HCT116 (cell line): ENCODE results near the gene CDH3.

ENCODE experiments used
- CBX3 ChIP-seq: IDR thresholded peaks from 2 replicates; pipeline ENCODE4 v1.6.1; 2012; ENCODE audit warnings: low read depth
- CTCF ChIP-seq, 3 experiments: fragments of 200-600 bp in 1 of 3; sonication (generic) in 1 of 3; IDR thresholded peaks in 2 of 3; conservative IDR thresholded peaks in 1 of 3; 2 replicates each; pipeline ENCODE4 v1.5.1; 2012 to 2017; ENCODE audit warnings: low read depth in 2 of 3, low read length in 2 of 3, antibody characterized with exemption in 1 of 3, borderline replicate concordance in 1 of 3, control low read depth in 1 of 3, mild to moderate bottlenecking in 1 of 3, mixed read lengths in 1 of 3, mixed run types in 1 of 3, moderate library complexity in 1 of 3; ENCODE audit not compliant: insufficient read depth in 1 of 3
- EZH2 ChIP-seq: fragments of 200-600 bp; sonication (generic); IDR thresholded peaks from 2 replicates; pipeline ENCODE4 v1.6.1; 2017; ENCODE audit warnings: antibody characterized with exemption, mixed run types
- EZH2phosphoT487 ChIP-seq: fragments of 200-600 bp; IDR thresholded peaks from 2 replicates; pipeline ENCODE4 v1.6.1; 2018; ENCODE audit warnings: antibody characterized with exemption, borderline replicate concordance
- POLR2A ChIP-seq: IDR thresholded peaks from 2 replicates; pipeline ENCODE4 v1.7.0; 2011; ENCODE audit warnings: borderline replicate concordance; ENCODE audit not compliant: insufficient read depth, insufficient read length; ENCODE audit errors: extremely low read depth
- POLR2AphosphoS5 ChIP-seq: IDR thresholded peaks from 2 replicates; pipeline ENCODE4 v1.6.1; 2011; ENCODE audit warnings: mild to moderate bottlenecking, low read depth, low read length, moderate library complexity
- REST ChIP-seq: IDR thresholded peaks from 2 replicates; pipeline ENCODE4 v1.6.1; 2012; ENCODE audit warnings: low read depth

GRCh38 chr16:68686905-68687304, 41.8 kb downstream of the CDH3 start:
- TF ChIP-seq POLR2A (no peak), CTCF (IDR thresholded peaks at IDR 0.05 in 2 of 3, conservative IDR thresholded peaks at IDR 0.05 in 1 of 3; ENCODE audit: borderline replicate concordance in 1 of 3, insufficient read depth in 1 of 3, low read depth in 2 of 3, low read length in 2 of 3) (no peak), POLR2AphosphoS5 (no peak), EZH2 (no peak), EZH2phosphoT487 (no peak), REST (no peak), CBX3 (no peak)
